ENCODE data around the gene GBX1.

Gene GBX1

GRCh38 chr7:151193203-151193978 is 25.9 kb upstream of the GBX1 start:
- DNase-seq (ENCODE audit: low read depth) = no peak

- no peak for DNase-seq (ENCODE audit: low read depth)
Observed at GRCh38 chr7:151192002-151192539, 24.6 kb upstream of the GBX1 start.

GRCh38 chr7:151191544-151191943 is 24.1 kb upstream of the GBX1 start:
- no peak for DNase-seq (ENCODE audit: low read depth)

GRCh38 chr7:151189038-151189437 is 21.5 kb upstream of the GBX1 start:
- no peak for DNase-seq (ENCODE audit: low read depth)

- no peak for DNase-seq (ENCODE audit: low read depth)
Observed at GRCh38 chr7:151188252-151188542, 20.7 kb upstream of the GBX1 start.

GRCh38 chr7:151187409-151188251 is 20.1 kb upstream of the GBX1 start:
- no peak for DNase-seq (ENCODE audit: low read depth)

GRCh38 chr7:151186640-151187408 is 19.3 kb upstream of the GBX1 start, which contains the start of gene ASB10:
Gene ASB10, minus strand, starts transcription at chr7:151187250. Its CDS starts 120 bp downstream, at chr7:151187130.
- no peak for DNase-seq (ENCODE audit: low read depth)

- no peak for DNase-seq (ENCODE audit: low read depth)
Observed at GRCh38 chr7:151185762-151186639, 18.5 kb upstream of the GBX1 start.

- DNase-seq (ENCODE audit: low read depth) = no peak
Observed at GRCh38 chr7:151181011-151181431, 13.5 kb upstream of the GBX1 start.

- no peak for DNase-seq (ENCODE audit: low read depth)
Observed at GRCh38 chr7:151179946-151180345, 12.5 kb upstream of the GBX1 start.

- no peak for DNase-seq (ENCODE audit: low read depth)
Observed at GRCh38 chr7:151179287-151179860, 11.9 kb upstream of the GBX1 start.

- no peak for DNase-seq (ENCODE audit: low read depth)
Observed at GRCh38 chr7:151178831-151179230, 11.3 kb upstream of the GBX1 start.

- DNase-seq (ENCODE audit: low read depth) = no peak
Observed at GRCh38 chr7:151178236-151178635, 10.7 kb upstream of the GBX1 start.

- DNase-seq (ENCODE audit: low read depth) = no peak
Observed at GRCh38 chr7:151177310-151177709, 9.8 kb upstream of the GBX1 start.

- DNase-seq (ENCODE audit: low read depth) = no peak
Observed at GRCh38 chr7:151176401-151176800, 8.9 kb upstream of the GBX1 start.

- DNase-seq (ENCODE audit: low read depth) = no peak
Observed at GRCh38 chr7:151175793-151176311, 8.4 kb upstream of the GBX1 start.

- DNase-seq (ENCODE audit: low read depth) = no peak
Observed at GRCh38 chr7:151175047-151175792, 7.7 kb upstream of the GBX1 start.

- peak; percentile 35 for DNase-seq (ENCODE audit: low read depth)
Observed at GRCh38 chr7:151174246-151175046, 7.0 kb upstream of the GBX1 start.
